HG03520 (cell line): Measurements from ENCODE around the gene OXA1L.
"Not testable (repeated sequence)": the region's sequence is repeated elsewhere in the genome, so short reads cannot be mapped to it uniquely, and the experiment has no call there.

Experiments used
- ATAC-seq: cut with Tn5 transposase; IDR thresholded peaks from one replicate; pipeline ENCODE4 v1.9.1; 2021; ENCODE audit warnings: mild to moderate bottlenecking, moderate library complexity; ENCODE audit not compliant: unreplicated experiment

The OXA1L gene

DNA sequence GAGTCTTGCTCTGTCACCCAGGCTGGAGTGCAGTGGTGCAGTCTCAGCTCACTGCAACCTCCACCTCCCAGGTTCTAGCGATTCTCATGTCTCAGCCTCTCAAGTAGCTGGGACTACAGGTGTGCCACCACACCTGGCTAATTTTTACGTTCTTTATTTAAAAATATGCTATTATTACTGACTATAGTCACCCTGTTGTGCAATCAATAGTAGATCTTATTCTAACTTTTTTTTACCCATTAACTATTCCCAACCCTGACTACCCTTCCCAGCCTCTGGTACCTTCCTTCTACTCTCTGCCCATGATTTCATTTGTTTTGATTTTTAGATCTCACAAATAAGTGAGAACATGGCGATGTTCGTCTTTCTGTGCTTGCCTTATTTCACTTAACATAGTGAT, 2.5 kb downstream of the OXA1L start:
- no peak for ATAC-seq

DNA sequence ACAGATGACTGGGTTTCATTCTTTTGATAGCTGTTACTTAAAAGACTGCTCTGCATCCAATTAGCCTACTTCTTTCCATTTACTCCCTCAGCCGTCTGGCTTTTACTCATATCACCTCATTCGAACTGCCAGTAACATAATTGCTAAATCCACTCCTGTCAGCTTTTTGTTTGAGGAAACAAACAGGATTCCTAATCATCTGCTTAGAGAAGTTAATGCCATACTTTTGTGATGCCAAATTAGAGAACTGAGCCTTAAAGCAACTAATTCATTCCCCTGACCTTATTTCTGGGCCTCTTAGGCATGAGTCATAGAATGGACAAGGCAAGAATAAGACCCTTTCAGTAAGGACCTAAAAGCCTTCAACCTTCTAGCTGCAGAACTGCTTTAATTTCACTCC, 2.9 kb downstream of the OXA1L start:
- ATAC-seq = no peak

DNA sequence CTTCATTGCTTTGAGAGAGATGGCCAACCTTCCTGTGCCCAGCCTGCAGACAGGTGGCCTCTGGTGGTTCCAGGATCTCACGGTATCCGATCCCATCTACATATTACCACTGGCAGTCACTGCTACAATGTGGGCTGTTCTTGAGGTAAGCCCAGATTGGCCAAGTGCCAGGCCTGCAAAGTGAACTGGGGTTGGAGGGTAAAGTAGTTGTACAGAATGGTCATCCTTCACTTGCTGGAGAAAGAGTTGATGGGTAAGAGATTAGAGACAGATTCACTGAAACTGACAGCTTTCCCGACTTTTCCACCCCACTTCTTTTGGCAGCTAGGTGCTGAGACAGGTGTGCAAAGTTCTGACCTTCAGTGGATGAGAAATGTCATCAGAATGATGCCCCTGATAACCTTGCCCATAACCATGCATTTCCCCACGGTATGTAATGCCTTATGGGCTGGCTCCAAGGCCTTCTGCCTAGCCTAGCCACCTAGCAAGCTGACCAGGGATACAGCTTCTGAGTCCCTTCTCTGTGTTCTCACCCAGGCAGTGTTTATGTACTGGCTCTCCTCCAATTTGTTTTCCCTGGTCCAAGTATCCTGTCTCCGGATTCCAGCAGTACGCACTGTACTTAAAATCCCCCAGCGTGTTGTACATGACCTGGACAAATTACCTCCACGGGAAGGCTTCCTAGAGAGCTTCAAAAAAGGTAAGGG, 4.1 kb downstream of the OXA1L start:
- no peak for ATAC-seq

DNA sequence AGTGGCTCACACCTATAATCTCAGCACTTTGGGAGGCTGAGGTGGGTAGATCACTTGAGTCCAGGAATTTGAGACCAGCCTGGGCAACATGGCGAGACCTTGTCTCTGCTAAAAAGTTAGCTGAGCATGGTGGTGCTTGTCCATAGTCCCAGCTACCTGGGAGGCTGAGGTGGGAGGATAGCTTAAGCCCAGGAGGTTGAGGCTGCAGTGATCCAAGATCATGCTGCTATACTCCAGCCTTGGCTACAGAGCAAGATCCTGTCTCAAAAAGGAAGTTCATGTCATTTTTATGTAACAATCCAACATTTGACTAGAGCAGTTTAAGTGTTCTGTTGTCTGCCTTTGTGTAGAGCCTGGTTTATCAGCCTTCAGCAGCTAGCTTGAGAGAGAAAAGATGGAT, 6.2 kb downstream of the OXA1L start:
- no peak for ATAC-seq

DNA sequence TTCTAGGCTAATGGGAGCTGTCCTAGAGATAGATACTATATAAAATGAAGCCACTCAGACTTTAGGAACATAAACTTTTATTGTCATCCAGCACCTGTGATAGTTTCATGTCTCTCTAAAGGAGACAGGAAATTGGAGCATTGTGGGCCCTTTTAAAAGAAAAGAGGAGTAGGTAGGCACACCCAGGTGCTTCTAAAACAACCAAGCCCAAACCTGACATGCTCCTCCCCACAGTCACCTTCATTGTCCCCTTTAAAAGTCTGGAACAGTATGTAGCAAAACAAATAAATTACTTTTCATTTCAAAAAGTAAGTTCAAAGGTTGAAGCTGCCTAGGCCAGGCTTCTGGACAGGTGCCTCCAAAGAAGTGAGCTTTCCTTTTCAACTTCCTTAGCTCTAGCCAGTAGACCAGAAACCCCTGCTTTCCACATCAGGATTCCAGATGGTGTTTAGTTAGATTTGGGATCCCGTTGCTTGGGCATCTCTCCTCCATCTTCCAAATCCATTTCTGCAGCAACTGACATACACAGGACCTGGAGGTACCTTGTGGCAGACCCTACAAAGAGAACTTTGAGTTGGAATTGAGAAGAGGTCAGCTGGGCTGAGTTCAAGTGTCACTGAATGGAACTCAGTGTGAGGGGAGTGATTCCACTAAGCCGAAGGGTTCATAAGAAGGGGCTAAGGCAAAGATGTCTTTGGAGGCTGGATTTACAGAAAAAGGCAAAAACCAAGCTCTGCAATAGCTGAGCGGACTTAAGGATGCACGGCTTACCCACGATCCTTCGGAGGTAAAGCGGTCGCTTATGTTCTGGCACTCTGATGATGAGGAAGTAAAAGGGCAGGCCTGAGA, 6.9 kb downstream of the OXA1L start:
- no peak for ATAC-seq

DNA sequence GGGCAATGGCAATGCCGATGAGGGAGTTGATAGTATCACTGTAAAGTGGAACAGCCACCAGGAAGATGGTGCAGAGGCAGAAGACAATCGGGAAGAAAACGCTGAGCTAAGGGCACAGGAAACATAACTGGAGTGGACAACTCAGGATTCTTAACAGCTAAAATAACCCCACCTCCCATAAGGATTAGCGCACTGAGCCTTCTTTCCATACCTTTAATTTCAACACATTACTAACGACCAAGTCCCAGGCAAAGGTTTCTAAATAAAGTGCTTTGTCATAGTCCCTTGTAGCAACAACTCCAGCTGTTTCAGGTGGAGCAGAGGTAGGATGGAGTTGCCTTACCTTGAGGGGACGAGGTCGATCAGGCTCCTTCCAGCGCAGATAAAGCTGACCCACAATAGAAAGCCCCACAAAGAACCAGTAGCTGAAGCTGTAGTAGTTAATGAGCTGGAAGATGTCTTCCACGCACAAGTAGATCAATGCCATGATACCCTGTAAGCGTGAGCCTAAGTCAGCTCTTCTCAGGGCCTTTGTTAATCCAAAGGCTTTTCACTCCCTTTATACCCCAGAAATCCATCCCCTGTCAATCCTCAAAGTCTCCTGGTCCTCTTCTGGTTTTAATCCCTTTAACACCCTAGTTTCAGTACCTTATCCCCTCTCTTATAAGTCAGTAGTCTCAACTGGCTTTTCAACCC, 7.7 kb downstream of the OXA1L start:
- ATAC-seq = no peak

DNA sequence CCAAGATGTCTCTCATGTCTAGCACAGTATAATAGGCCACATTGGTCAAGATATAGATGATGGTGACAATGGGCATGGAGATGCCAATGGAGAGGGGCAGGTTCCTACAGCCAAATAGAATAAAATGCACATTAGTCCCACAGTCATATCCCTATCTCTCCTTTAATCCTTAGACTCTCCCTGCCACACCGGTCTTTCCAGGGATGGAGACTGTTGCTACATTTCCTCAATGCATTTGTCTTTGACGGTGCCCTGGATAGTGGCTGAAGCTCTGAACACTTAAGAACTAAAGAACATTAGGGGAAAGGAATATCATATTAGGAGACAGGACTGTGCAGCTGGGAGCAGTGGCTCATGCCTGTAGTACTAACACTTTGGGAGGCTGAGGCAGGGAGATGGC, 9.7 kb downstream of the OXA1L start:
- no peak for ATAC-seq

DNA sequence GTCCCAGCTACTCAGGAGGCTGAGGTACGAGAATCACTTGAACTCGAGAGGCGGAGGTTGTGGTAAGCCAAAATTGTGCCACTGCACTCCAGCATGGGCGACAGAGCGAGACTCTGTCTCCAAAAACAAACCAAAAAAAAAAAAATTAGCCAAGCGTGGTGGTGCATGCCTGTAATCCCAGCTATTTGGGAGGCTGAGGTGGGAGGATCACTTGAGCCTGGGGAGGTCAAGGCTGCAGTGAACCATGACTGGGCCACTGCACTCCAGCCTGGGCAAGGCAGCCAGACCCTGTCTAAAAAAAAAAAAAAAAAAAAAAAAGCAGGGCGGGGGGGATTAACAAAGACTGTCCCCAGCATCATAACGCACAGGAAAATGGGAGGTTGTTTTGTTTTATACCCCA, 10.4 kb downstream of the OXA1L start:
- ATAC-seq = not testable (repeated sequence)

DNA sequence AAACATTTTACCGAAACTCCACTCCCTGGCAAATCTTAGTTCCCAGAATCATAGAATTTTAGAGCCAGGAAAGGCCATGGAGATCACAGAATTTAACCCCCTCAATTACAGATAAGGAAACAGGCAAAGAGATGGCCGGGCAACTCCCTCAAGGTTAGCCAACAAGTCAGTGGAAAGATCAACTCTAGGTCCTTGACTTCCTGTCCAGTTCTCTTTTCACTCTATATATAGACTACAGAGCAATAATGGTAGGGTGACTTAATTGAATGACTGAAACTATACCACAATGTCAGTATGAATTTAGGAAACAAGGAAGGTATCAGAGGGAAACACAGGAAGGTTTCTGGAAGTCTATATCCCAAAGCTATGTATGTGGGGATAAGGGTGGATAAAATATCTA, 11.6 kb downstream of the OXA1L start:
- no peak for ATAC-seq

DNA sequence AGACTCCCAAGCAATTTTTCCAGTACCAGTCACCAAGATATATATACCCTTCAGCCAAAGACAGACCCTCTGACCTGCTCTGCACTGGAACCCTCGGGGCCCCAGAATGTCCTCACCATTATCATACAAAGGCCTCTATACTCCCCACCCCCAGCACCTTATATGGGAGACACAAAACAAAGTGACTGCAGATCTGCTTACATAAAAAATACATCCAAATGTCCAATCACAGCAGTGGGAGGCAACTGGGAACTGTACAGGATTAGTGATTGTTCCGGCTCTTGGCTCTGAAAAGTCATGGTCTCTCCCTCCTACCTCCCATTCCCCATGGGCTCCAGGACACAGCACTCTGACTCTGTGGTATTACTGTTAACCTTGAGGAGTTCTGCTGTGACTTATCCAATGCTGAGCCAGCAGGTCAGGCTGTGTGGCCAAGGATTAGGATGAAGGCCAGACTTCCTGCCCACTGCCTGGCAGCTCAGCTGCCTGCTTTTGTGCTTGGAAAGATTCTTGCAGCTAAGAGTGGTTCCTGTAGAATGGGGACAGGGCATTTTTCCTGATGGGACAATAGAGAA, 13.7 kb downstream of the OXA1L start:
- no peak for ATAC-seq

DNA sequence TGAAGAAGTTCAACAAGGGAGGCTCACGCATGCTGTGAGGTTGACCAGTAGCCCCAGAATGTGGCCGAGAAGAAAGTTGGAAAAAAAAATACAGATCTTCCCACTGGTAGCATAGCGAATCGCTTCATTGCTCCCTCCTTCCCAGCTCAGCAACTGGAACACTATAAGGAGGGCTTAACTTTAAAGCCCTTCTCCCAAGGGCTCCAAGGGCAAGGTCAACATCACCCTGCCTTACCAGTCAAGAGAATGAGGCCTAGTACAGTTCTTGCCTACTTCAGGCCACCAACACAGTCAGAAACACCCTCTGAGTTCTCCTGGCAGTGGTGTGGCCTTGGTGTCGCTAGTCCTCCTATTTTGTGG, 14.4 kb downstream of the OXA1L start:
- ATAC-seq = no peak

DNA sequence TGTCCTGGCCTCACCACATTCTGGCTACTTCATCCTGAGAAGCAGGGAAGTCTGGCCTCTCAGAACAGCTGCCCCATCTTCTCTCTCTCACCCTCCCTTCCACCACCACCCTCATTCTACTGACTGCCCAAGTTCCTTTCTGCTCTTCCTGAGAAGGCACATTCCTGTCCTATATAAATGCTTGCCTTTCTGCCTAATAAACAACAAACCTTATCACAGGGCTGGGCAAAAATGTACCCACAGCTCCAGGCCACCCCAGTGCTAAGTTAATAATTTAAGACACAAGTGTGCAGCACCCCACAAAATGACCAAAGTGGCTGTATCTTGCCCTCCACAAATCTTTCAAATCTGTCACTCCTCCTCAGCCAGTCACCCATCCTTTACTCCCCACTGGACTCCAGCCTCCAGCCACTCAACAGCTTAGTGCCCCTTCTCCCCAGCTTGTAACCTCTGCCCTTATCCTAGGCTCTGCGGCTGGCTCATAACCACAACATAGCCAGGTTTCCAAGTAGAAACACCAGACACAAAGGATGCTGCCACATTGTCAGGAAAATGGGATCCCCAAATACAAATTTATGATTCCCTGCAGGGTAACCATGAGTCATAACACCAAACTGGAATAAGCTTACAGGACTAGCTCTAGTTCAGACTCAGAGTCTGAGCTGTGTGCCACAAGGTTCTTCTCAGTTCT, 15.0 kb downstream of the OXA1L start:
- ATAC-seq = no peak

DNA sequence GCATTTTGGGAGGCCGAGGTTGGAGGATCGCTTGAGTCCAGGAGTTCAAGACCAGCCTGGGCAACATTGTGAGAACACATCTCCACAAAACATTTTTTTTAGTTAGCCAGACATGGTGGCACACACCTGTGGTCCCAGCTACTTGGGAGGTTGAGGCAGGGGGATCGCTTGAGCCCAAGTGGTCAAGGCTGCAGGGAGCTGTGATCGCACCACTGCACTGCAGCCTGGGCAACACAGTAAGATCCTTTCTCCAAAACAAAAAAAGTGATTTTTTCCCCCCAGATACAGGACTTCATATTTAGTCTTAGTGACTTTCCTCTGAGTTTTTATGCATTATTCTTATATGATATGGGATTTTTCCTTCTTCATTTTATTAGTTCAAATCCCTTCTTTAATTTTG, 20.2 kb downstream of the OXA1L start:
- no peak for ATAC-seq

DNA sequence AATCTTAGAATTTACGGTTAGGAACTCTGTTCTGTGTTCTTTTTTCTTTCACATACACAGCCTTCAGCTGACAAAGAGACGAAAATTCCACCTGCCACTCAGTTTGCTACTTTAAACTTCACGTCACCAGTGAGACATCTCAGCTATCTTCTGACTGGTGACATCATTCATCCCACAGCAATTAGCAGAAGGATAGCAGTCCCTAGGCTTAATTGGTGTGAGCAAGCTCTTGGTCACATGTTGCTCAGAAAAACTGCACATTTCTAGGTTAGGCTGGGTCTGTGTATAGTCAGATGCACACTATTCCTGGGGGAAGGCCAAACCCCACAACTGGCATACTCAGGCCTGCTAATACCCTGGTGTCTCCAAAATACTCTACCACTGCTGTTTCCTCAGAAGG, 24.8 kb downstream of the OXA1L start:
- no peak for ATAC-seq

DNA sequence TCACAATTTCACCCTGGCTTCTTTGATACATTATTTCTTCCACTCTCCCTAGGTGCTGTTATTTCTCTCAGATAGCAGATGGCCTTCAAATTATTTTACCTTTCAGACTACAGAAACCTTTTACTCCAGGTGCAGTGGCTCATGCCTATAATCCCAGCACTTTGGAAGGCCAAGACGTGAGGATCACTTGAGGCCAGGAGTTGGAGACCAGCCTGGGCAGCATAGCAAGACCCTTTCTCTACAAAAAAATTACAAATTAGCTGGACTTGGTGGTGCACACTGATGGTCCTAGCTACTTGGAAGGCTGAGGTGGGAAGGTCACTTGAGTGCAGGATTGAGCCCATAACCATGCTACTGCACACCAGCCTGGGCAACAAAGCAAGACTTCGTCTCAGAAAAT, 25.7 kb downstream of the OXA1L start:
- ATAC-seq = no peak

DNA sequence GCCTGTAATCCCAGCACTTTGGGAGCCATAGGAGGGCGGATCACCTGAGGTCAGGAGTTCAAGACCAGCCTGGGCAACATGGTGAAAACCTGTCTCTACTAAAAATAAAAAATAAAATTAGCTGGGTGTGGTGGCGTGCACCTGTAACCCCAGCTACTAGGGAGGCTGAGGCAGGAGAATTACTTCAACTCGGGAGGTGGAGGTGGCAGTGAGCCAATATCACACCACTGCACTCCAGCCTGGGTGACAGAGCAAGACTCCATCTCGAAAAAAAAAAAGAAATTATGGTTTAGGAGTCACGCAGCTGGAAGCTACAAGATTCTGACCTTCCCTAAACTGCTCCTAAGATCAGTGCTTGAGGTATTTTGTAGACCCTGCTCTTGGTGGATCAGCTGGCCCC, 27.1 kb downstream of the OXA1L start:
- ATAC-seq = not testable (repeated sequence)

DNA sequence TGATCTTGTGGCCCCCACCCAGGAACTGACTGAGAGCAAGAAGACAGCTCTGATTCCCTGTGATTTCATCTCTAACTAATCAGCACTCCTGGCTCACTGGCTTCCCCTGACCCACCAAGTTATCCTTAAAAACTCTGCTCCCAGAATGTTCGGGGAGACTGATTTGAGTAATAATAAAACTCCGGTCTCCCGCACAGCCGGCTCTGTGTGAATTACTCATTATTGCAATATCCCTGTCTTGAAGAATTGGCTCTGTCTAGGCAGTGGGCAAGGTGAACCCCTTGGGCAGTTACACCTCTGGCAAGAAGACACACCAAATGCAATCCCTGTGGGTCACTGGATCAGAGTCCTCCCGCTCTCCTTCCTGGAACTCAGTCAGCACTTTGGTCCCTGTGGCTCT, 27.5 kb downstream of the OXA1L start:
- no peak for ATAC-seq

DNA sequence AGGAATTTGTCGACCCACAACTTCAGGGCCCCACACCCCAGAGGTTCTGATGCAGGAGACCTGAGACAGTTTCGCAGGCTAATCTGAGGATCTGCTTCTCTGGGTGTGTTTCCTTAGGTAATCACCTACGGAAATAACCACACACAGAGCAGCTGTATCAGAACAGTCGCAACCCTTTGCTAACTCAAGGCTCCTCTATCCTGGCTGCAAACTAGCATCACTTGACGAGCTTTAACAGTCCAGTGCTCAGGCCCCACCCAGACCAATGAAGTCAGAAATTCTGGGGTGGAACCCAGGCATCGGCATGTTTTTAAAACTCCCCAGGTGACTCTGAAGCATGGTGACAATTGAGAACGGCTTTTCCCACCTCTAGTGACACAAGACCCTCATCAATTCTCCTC, 28.1 kb downstream of the OXA1L start:
- ATAC-seq = no peak

DNA sequence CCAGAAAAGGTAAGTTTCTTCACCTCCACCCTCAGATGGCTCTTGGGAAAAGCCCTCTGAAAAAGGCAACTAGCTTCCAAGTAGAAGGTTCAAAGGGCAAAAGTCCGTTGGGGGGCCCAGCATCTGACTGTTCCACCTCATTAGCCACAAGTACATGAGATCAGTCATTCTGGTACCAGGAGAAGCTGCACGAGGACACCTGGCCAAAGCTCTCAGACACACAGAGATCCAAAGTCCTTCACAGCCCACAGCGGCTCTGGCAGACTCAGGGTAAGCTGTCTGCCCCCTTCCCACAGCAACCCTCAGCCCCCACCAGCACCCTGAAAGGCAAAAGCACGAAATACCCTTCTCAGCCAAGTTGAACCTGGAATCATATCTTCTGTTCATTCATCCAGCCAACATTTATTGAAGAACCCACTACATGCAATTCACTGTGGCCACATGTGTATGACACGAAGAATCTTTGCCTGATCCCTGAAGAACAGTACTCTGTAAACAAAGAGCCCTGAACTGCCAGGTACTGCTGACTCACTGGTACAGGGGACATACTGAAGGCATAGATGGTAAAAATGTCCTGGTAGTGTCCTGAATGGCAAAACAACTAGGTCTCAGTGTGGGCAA, 29.7 kb downstream of the OXA1L start:
- peak; percentile 62 for ATAC-seq

DNA sequence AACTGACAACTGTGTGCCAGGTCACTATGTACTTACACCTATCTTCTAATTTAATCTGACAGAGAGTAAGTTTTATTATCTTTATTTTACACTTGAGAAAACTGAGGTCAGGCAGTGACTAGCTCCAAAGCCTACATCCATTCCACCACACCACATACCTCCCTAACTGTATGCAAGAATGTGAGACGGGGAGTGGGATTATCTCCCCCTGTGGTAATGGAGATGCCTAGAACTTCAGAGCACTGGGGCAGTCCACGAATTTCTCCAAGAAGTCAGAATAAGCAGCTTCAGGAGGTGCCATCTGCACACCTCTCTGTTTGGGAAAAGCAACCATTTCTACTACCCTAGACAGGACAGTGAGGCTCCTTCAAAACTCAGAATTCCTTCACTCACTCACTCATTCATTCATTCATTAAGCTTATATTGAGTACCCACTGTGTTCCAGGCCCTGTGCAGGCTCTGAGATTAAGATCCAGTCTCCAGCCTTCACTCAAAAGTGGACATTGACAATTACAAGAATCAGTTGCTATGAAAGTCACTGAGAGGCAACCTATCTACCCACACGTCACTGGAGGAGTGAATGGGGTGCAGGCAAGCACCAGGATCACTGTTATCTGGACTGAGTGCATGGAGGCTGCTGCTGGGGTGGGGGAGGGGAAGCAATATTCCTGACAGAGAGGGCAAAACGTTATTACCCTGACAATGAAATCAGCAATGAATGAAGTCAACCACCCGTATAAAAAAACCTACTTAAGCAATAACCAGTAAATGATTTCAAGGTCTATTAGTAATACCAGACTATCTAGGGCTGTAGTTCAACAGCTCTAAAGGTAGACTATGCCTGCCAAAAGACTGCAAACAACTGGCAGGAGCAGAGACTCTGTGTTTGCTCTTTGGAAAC, 30.8 kb downstream of the OXA1L start:
- no peak for ATAC-seq
